ENCODE data around the gene ANKRD42. TPM values are rescaled to one million over a fixed set of nuclear protein-coding genes. Genes with fewer than 3 reads are reported as not detected.

The ANKRD42 gene
- total and polyA plus RNA-seq, 9 of the 15 experiments (the other 6 are each of a cell fraction or from before 2014, with no cell fraction given), result 2.8 to 9.1 (median 6.1) TPM

- TF ChIP-seq HIVEP1 (CRISPR knock-in tag; IDR thresholded peaks at IDR 0.05) (no peak), ZNF224 (CRISPR knock-in tag; IDR thresholded peaks at IDR 0.05) (no peak), EWSR1 (IDR thresholded peaks at IDR 0.05; ENCODE audit: borderline replicate concordance, low read depth, partially characterized antibody) (no peak), PRDM10 (IDR thresholded peaks at IDR 0.05; ENCODE audit: partially characterized antibody) (peak; percentile 84), GTF3C2 (IDR thresholded peaks at IDR 0.05; ENCODE audit: borderline replicate concordance, extremely low read depth, insufficient read length) (no peak), MAFG (tag; conservative IDR thresholded peaks at IDR 0.05) (no peak), ZNF77 (CRISPR knock-in tag; IDR thresholded peaks at IDR 0.05) (no peak), MLX (CRISPR knock-in tag; conservative IDR thresholded peaks at IDR 0.05) (no peak), THAP7 (CRISPR knock-in tag; IDR thresholded peaks at IDR 0.05) (no peak), GTF2E2 (tag; IDR thresholded peaks at IDR 0.05) (no peak), POLR2G (IDR thresholded peaks at IDR 0.05; ENCODE audit: low read depth, low read length) (no peak), SRSF1 (IDR thresholded peaks at IDR 0.05; ENCODE audit: low read depth, low read length) (no peak), E2F3 (CRISPR knock-in tag; IDR thresholded peaks at IDR 0.05) (no peak), HES1 (IDR thresholded peaks at IDR 0.05; ENCODE audit: low read depth) (no peak), FOXJ3 (CRISPR knock-in tag; IDR thresholded peaks at IDR 0.05) (no peak), HMG20B (CRISPR knock-in tag; IDR thresholded peaks at IDR 0.05) (no peak), HNRNPL (IDR thresholded peaks at IDR 0.05; ENCODE audit: low read depth, low read length) (no peak), NR3C1 (CRISPR knock-in tag; IDR thresholded peaks at IDR 0.05) (no peak), MAFF (IDR thresholded peaks at IDR 0.05; ENCODE audit: low read length) (no peak)
Observed at GRCh38 chr11:83156144-83156995, 37.1 kb upstream of the ANKRD42 start (continued).
